Measurements from ENCODE around the gene GSC2.

- TF ChIP-seq CTCF (IDR thresholded peaks at IDR 0.05; ENCODE audit: low read depth, low read length, missing input control) (no peak), JUND (IDR thresholded peaks at IDR 0.05) (no peak)
Observed at GRCh38 chr22:19134874-19135273, 15.2 kb downstream of the GSC2 start.

All from liver (tissue), 3 donors.